HL-60/S4 treated with phorbol 12-myristate 13-acetate at 8.2 ng/mL for 4 days and 3 days (cell line): ENCODE measurements around the gene DNAH17.

ENCODE experiments used
- in situ Hi-C: fragments of 300-500 bp; cut with MboI; formaldehyde crosslinking; loops from 2 replicates; pipeline ENCODE4 v1.15.0; 2022; ENCODE audit warnings: low sequenced_read_pairs

The DNAH17 gene

DNA sequence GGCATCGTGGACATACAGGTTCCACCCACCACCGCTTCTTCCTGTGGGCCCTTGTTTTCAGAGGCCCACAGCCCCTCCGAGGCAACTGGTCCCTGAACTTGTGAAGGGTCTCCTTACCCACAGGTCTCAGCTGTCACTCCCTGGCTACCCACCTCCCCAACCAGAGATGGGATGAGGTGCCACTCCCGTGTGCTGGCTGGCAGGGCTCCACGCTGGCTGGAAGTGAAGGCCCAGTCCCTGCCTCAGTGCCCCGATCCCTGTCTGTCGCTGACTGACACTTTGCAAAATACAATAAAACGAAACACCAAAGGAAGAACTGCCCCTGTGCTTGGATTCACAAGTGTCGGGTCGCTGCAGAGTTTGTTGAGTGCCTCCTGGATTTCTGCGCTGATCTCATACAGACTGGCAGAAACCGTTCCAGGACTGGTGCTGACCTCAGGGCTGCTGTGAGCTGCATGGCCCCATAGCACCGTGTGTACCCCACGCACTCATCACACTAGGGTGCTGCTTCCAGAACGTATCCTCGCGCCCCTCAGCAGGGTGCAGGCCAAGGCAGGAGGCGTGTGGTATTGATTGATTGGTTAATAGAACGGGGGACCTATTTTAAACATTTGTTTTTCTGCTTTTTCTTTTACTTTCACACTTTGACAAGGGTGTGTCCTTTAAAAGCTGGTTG lies 141.7 kb downstream of the DNAH17 start:
- in situ Hi-C loops: no loop called here

DNA sequence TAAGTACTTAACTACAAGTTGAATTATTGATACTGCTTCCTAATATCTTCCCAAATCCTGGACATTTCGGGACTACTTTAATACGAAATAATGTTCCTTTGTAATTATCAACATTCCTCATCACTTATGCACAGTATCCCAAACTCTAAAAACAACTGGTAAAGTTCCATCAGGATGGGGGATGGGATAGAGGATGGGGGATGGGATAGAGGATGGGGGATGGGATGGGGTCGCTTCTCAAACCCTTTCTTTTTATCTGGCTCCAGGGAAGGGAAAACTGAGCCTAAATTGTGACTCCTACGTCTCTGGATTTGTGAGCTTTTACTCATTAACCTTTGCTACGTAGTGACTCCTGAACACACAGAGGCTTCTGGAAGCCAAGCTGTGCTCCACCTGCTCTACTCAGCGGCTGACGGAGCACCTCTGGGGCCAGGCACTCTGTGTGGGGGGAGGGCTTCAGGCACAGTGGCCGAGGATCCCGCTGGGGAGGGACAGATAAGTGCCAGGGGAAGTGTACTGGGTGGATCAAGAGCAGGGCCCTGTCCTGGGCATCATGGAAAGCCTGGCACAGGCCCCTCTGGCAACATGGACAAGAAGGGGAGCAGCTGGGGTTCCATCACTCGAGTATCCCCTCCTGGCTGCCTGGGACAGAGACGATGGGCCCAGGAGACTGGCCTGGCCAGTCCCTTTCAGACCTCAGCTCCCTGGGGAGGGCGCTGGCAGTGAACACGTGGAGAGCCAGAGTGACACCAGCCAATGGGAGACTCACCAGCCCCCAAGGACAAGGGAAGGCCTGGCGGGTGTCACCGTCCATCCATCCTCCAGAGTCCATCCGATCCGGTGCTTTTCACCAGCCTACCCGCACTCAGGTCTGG lies 142.5 kb downstream of the DNAH17 start:
- in situ Hi-C loops: no loop called here

DNA sequence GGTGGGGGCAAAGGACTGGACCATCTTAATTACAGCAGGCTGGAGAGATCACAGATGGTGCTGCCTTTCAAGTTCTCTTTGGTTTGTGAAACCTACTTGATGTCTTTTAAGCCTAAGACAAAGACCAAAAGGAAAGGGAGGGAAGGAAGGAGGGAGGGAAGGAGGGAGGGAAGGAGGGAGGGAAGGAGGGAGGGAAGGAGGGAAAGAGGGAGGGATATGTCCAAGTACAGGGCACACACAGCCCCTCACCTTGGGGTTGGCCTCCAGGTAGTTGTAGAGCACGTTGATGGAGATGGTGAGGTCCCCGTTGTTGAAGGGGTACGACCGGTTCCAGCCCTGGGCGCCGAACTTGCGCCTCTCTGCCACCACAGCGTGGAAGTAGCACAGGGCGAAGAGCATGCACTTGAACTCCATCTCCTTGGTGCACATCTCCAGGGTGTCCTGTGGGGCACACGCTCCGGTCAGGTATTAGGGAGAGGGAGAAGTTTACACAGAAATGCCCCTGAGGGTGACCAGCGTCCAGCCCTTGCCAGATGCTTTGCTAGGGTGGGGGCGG lies 143.3 kb downstream of the DNAH17 start:
- in situ Hi-C loops: no loop called here

- in situ Hi-C loops: no loop called here
Observed at GRCh38 chr17:78433013-78433727, 144.0 kb downstream of the DNAH17 start.

DNA sequence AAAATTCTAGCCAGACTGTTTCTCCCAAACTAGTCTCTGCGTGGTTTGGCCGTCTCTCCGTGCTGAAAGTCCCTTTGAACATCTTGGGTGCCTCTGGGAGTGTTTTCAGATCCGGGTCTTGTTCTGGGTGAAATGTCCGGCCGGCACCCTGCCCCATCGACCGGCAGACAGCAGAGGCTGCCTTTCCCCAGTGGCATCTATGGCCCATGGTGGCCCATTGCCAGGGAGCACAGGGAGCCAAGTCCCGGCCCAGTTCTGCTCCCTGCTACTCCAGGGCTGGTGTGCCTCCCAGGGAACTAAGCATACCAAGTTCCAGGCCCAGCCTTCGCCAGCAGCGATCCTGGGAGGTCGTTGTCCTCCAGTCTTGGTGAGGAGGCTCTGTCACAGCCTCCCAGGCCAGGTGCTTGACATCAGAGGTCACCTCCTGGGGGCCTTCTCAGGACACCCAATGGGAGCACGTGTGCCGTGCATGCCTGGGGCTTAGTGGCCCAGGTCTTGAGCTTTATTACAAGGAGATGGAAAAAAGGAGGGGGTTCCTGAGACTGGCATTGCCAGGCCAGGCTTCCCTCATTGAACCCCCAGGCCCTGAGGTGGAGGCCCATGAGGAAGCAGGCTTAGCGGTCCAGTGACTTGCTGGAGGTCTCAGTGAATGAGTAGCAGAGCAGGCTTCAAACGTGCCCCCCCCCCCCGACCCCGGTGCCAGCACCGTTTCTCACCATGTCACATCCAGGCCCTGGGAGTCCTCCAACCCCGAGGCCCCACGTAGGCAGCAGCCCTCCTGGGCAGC lies 144.8 kb downstream of the DNAH17 start:
- in situ Hi-C loops: no loop called here

- in situ Hi-C loops: no loop called here
Observed at GRCh38 chr17:78431692-78431958, 145.6 kb downstream of the DNAH17 start.

DNA sequence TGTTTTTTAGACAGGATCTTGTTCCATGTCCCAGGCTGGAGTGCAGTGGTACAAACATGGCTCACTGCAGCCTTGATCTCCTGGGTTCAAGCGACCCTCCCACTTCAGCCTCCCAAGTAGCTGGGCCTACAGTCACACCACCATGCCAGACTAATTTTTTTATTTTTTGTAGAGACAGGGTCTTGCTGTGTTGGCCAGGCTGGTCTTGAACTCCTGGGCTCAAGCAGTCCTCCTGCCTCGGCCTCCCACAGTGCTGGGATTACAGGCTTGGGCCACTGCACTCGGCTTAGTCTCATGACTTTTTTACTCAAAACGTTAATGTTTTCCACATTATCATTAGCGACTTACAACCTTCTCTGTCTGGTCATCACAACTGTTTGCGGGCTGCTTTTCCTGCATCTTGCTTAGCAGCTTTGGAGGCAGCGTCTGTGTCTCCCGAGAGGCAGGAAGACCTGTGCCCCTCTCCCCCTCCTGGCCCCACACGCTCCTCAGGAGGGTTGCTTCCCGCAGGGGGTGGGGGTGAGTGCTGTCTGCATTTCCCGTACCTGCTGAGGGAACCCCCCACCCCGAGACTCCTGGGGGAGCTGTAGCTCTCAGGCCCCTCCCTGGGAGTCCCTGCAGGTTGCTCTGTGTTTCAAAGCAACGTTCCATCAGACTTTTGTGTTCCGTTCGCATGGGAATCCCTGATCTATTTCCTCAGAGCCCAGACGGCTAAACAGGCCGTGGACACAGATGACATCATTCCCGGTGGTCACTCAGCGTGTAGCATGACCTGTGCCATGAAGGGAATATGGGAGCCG lies 146.1 kb downstream of the DNAH17 start:
- in situ Hi-C loops: no loop called here

- in situ Hi-C loops: loop anchor here (10.0 kb wide), 1 partner anchor 65 kb away; the partner anchor contains the start of gene SOCS3
Observed at GRCh38 chr17:78429618-78429995, 147.6 kb downstream of the DNAH17 start.

DNA sequence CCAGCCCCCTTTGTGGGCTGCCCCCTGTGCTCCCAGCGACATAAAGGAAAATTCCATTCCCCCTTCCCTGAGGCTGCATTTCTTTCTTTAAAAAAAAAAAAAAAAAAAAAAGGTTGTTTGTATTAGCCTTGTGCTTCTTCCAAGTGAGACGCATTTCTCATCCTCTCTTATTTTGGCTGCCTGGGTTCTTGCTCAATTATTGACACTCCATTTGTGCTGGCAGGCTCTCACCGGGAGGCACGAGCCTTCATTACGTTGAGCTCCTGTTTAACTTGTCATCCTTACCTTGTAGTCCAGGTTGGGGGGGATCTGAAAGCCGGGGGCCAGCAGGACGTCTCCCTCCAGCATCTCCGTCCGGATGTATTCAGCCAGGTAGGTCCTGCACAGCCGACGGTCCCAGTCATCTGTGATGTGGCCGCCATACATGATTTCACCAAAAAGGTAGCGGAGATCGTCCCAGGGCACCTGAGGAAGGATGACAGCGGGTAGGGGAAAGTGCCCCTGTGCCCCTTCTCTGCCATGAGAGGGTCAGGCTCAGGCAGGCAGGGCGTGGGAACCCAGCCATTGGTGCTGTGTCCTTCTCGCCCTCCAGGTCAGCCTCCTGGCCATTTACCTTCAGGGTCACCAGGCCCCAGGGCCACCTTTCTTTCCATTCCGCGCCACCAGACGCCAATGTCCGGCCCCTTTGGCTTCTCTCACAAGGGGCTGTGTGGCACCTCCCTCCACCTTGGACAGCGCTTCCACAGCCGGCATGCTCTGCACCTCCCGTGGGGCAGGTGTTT lies 148.2 kb downstream of the DNAH17 start:
- in situ Hi-C loops: loop anchor here (10.0 kb wide), 1 partner anchor 64 kb away; the partner anchor contains the start of gene SOCS3

DNA sequence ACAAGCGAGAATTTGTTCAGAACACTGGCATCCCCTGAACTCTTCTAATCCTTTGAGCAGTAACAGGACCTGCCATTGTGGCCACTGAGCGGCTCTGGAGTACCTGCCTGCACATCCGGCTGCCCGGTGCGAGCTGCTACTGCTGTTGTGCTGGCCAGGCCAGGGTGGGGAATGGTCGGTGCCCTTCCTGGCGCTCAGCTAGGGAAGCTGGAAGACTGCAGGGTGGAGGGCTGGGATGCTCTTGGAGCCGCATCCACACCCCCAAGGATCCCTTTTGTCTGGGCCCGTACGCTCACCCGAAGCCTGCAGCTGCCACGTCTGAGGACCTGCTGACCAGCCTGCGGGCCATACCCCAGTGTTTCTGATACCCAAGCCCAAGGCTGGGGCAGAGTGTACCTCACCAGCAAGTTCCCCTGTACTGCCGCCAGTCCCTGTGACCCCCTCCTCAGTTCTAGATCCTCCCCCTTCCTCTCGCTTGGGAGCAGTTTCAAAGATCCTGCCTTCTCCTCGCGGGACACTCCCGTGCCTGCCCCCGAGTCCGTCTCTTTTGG lies 149.1 kb downstream of the DNAH17 start:
- in situ Hi-C loops: loop anchor here (10.0 kb wide), 1 partner anchor 63 kb away; the partner anchor contains the start of gene SOCS3

GRCh38 chr17:78427140-78427539 lies 150.1 kb downstream of the DNAH17 start:
- in situ Hi-C loops: loop anchor here (10.0 kb wide), 1 partner anchor 62 kb away; the partner anchor contains the start of gene SOCS3

- in situ Hi-C loops: loop anchor here (10.0 kb wide), 1 partner anchor 62 kb away; the partner anchor contains the start of gene SOCS3
Observed at GRCh38 chr17:78426293-78426879, 150.8 kb downstream of the DNAH17 start.

- in situ Hi-C loops: loop anchor here (10.0 kb wide), 1 partner anchor 61 kb away; the partner anchor contains the start of gene SOCS3
Observed at GRCh38 chr17:78425429-78425828, 151.8 kb downstream of the DNAH17 start.

GRCh38 chr17:78423961-78424675 lies 153.1 kb downstream of the DNAH17 start:
- in situ Hi-C loops: loop anchor here (10.0 kb wide), 1 partner anchor 59 kb away; the partner anchor contains the start of gene SOCS3

GRCh38 chr17:78422872-78423588 lies 154.2 kb downstream of the DNAH17 start:
- in situ Hi-C loops: loop anchor here (10.0 kb wide), 1 partner anchor 58 kb away; the partner anchor contains the start of gene SOCS3

GRCh38 chr17:78422267-78422605 lies 155.0 kb downstream of the DNAH17 start:
- in situ Hi-C loops: loop anchor here (10.0 kb wide), 1 partner anchor 57 kb away; the partner anchor contains the start of gene SOCS3
